Activated CD8-positive, alpha-beta memory T cell treated with anti-CD3 and anti-CD28 coated beads, Interleukin-2, amount 50 U/mL, for 24 hours (primary cell): ENCODE data around the gene RPUSD1.

Experiments used
- DNase-seq: peaks from one replicate; pipeline ENCODE4 v3.0.0-alpha.2; 2020; ENCODE audit errors: extremely low read depth

Gene RPUSD1

DNA sequence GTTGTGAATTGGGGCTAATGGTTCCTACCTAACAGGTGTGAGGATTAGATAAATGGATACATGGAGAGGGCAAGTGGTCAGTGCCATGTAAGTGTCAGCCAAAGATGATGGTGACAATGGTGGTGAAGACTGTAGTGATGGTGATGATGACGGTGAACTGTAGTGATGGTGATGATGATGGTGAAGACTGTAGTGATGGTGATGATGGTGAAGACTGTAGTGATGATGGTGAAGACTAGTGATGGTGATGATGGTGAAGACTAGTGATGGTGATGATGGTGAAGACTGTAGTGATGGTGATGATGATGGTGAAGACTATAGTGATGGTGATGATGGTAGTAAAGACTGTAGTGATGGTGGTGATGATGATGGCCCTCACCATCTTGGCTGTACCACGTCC, 30.4 kb upstream of the RPUSD1 start:
- DNase-seq = no peak

DNA sequence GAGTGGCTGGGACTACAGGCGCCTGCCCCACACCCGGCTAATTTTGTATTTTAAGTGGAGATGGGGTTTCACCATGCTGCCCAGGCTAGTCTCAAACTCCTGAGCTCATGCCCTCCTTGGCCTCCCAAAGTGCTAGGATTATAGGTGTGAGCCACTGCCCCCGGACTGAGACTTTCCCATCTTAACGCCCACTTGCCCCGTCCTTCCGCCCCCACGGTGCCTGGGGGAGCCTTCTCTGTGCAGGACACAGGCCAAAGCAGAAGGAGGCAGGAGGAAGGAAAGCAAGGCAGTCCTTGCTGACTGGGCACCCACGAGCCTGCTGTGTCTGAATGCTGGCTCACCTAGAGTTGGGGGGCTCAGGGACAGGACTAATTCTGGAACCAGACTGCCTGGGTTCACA, 30.0 kb upstream of the RPUSD1 start:
- no peak for DNase-seq

DNA sequence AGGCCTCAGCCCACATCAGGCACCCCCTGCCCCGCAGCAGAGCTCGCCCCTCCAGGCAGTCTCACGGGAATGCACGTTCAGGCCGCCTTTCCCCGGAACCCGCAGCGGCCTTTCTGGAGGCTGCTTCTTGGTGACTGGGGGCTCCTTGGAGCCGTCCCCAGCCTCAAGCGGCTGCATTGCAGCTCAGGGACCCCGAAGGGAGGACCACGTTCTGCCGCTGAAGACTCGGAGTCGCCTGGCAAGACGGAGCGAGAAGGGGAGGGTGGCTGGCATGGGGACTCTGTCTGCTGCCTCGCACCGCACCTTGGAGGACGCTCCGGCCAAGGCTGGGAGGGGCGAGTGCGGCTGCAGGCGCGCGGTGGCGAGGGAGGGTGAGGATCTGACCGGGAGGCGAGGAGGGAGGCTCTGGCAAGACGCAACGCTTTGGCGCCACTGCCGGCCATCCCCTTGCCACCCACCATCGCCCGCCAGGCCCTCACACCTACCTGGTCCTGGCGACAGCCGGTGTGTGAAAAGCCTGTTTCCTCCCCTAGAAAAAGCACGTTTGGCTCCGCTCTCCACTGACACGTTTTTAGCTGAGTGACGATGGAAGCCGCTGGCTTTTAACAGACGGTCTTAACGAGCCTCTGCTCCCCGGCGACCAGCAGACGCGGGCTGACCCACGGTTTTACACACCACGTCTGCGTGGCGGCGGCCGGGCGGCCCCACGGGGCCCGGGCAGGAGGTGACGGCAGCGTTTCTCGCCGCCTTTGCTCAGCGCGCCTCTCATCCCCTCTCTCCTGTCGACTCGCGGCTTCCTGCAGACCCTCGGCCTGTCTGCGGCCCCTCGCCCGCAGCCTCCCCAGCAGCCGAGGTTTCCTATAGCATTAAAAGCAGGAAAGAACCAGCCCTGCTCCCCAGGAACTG, 29.1 kb upstream of the RPUSD1 start:
- no peak for DNase-seq

DNA sequence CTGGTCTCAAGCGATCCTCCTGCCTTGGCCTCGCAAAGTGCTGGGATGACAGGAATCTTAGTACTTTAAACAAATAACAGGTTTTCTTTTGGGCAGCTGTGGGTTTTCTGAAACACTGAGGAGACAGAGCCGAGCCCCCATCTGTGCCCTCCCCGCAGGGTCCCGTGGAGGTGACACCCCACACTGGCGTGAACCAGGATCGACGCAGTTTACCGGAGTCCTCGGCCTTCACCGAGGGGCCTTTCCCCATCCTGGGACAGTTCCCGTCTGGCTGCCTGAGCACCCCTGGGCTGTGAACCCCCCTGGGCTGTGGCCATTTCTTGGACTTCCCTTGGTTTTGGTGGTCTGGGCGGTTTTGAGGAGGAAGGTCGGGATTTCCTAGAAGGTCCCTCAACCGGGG, 27.7 kb upstream of the RPUSD1 start:
- DNase-seq = no peak

DNA sequence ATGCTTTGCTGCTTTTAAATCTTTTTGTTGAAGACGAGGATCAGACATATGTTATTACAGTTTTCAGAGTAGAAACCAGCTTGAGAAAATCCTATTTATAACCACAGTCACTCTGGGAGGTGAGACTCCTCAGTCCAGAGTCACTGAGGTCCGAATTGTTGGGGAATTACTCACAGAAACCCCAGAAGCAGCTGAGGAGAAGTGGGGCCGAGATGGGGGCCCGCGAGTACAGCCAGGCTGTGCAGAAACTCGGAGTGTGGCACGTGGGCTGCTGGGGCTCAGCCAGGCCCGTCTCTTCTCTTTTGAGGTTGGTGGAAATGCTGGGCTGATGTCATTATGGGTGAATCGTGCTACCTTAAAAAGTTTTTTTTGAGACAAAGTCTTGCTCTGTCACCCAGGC, 26.8 kb upstream of the RPUSD1 start:
- DNase-seq = no peak

DNA sequence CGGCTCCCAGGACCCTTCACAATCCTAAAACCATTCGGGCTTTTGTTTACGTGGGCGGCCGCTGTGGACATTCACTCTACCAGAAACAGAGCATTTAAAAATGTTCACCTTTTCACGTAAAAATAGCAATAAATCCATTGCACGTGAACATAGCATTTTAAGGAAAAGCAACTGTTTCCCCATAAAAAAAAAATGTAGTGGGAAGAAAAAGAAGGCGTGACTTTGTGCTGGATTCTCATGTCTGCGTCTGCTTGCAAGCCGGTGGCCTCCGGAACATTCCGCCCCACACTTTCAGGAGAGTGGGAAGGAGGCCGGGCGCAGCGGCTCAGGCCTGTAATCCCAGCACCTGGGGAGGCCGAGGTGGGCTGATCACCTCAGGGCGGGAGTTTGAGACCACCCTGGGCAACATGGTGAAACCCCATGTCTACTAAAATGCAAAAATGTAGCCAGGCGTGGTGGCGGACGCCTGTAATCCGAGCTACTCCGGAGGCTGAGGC, 25.8 kb upstream of the RPUSD1 start:
- DNase-seq = no peak

DNA sequence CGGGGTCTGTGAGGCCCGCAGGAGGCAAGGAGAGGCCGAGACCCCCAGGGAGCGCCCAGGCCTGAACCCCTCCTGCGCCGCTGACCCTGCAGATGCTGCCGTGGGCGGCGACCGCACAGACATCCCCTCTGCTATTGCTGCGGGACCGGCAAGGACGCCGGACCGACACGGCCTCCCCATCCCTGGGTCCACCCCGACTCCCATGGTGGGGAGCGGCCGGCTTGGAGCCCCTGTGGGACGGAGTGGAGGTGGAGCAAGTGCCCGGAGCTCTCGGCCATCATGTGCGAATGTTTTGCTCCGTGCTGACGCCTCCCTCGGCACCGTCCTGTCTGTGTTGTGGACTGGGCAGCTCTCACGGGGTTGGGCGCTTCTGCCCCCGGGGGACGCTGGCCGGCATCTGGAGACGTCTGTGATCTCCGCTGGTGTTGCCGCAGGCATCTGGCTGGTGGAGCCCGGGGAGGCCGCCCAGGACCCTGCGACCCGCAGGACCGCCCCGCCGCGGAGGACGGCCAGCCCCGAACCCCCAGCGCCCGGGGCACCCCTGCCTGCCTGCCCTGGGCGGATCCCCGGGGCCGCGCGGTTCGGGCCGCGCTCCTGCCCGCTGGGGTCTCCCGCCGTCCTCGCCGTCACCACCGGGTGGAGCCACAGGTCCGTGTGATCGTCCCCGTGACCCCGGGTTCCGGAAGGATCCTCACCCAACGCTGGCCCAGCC, 25.2 kb upstream of the RPUSD1 start:
- no peak for DNase-seq

DNA sequence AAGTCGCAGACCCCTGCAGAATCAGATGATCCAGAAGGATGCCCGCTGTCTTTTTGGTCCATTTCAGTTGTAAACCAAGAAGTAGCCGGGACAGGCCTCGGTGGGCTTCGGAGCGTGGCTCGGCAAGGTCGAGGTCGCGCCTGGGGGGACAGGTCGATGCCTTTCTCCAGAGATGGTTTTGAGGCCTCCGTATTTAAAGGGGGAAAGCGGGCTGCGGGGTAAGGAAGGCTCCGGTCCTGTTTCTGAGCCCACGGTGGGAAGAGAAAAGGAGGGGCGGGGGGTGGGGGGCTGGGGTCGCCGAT, 19.9 kb upstream of the RPUSD1 start:
- DNase-seq = no peak

DNA sequence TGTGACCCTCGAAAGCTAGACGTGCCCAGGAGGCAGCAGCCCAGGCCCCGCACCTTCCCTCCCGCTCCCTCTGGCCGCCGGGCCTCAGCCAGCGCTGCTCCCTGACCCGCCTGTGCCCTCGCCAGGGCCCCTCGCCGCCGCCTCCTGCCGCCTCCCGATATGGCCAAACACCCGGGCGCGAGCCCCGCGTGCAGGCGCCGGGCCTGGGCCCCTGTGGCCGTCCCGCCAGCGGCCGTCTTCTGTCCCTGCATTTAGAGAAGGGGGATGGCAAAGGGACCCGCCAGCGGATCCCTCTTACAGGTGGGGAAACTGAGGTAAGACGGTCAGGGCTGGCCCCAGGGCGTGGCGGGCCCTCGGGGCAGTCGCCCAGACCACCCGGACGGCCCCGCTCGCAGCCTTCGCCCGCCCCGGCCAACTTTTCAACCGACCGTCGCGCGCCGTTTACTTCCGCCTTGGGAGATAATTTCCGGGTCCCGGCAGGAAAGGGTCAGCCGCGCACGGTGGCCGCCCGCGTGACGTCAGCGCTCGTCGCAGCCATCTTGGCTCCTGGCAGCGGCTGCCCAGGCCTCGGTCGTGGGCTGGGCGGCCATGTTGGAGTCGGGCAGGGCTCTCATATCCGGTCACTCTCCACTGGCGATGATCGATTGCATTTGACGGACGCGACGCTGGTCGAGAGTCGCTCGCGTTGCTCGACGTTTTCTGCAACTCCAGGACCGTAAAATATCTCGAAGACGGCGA, 19.3 kb upstream of the RPUSD1 start:
- peak; percentile 63 for DNase-seq

DNA sequence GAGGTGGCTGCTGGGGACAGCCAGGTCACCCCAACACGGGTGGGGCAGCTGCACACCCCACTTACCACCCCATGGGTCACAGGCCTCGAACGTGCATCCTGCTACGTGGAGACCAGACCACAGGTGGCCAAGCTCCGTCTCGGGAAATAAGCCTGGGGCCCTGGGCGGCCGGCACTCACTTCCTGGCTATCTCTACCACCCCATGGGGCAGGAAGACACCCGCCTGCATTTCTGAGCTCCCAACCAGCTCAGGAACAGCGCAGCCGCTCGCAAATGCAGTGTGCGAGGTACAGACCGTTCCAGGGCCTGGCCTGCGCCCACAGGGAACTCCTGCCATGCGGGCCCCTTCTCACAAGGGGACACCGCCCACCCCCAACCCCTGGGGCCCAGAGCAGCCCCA, 17.3 kb upstream of the RPUSD1 start:
- no peak for DNase-seq

DNA sequence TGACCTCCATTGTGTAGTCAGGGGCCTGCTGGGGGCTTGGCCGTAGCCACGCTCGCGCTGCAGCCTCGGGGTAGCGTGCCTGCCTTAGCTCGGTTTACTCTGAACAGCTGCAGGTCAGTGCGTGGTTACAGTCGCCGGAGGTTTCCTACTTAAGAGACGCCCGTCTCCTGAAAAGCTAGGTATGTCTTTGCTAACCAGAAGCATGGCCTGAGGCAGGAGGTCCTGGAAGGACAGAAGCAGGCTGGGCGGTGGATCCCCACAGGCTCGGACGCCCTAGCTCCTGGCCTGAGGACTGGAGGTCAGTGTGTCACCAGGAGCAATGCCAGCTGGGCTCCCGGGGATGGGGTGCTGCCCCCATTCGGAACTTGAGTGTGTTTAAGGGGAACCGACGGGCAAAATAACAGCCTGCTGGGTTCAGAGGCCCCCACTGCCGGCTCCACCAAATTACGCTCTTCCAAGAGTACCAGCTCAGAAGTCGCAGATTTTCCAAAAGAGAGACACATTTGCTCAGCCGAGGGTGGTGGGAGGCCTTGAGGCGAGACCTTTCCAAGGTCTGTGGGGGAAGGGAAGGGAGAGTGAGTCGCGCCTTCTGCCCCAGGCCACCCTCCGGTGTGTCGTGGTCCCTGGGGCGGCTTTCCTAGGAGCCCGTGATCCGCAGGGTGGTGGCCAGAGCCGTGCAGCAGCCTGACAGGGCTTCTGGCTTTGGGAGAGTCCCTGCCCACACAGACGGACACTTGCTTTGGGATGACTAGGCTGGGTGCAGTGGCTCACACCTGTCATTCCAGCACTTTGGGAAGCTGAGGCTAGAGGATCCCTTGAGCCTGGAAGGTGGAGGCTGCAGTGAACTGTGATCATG, 16.2 kb upstream of the RPUSD1 start:
- DNase-seq = no peak

DNA sequence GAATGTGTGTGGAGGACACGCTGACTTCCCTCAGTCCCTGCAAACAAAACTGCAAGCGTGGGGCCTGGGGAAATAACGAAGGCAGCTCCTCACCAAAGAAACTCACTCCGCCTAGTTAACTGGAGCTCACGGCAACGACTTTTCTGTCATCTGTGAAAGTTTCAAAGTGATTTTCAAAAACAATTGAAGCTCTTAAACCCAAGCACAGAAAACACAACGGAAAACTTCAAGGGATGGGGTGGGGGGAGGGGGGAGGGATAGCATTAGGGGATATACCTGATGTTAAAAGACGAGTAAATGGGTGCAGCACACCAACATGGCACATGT, 15.5 kb upstream of the RPUSD1 start:
- DNase-seq = no peak

DNA sequence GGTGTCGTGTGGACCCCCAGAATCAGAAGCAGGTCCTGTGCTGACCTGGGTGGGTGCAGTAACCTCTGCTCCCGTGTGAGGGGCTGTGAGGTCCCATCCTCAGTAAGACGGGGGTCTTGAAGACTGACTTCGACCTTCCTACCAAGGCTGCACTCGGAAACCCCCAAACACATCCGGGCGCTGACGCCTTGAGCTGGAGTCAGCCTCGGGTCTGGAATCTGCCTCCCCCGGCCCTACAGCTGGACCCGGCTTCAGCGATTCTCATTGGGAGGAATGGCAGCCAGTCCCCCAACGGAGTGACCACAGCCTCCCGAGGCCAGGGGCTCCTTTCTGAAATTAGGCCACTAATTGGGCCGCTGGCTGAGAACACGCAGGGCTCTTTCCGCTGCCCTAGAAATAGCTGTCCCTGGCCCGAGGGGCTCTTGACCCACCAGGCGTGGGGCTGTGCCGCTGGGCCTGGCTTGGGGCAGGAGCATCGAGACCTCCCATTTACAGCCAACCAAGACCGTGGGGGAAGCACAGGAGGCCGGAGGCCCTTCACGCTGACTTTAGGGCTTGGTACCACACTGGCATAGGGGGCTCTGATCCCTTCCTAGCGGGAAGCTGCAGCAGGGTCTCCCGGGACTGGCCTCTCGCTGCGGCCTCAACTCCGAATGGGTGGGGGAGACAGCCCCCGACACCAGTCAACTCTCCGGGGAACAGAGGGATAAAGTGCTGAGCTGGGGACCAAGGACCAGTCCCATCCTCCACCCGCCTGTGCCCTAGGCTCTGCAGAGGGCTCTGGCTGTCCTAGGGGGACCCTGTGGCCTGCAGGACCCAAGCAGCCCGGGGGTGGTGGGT, 15.0 kb upstream of the RPUSD1 start:
- no peak for DNase-seq

DNA sequence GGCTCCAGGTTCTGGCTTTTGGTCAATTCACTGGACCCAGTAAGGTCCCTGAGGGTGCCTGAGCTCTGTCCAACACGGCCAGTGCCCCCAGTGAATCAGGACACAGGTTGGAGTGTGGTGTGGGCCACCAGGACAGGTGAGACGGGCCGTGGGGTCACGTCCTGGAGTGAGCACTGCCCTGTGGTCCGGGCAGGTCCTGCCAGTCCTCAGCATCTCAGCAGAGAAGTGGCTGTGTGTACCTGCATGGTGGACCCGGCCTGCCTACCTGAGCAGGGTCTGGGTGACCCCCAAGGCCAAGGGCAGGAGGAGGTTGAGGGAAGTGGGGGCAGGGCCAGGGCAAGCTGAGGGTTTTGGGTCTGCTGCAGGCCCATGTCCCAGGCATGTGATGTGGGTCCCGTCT, 14.3 kb upstream of the RPUSD1 start:
- no peak for DNase-seq

DNA sequence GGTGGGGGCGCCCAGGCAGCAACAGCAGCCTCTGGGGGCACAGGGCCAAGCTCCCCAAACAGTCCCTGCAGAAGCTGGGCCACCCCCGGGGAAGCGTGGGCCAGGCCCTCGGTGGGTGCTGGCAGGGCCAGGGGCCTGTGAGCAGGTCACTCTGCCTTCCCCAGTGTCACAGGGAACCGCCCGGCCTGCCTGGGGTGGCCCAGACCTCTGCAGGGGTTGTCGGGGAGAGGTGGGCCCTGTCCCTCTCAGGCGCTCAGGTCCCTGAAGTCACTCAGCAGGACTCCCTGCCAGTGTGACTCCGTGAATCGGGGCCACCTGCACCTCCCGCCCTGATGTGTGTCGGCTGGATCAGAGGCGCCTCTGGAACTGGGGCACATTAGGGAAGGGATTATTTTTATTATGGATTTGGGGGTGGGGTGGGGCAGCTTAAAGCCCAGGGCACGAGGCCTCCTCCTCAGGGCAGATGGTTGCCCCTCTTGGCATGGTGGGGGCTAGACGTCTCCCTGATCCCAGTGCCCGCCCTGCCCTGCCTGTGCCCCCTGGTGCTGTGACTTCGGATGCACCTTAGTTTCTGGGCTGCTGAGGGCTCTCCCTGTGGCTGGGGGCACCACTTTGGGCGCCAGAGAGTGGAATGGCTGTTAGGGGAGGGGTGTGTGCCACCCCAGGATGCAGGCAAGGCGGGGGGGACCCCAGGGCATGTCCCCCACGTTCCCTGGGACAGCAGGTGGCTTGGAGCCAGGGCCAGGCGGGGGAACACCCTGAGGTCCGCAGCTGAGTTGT, 13.6 kb upstream of the RPUSD1 start:
- DNase-seq = no peak

DNA sequence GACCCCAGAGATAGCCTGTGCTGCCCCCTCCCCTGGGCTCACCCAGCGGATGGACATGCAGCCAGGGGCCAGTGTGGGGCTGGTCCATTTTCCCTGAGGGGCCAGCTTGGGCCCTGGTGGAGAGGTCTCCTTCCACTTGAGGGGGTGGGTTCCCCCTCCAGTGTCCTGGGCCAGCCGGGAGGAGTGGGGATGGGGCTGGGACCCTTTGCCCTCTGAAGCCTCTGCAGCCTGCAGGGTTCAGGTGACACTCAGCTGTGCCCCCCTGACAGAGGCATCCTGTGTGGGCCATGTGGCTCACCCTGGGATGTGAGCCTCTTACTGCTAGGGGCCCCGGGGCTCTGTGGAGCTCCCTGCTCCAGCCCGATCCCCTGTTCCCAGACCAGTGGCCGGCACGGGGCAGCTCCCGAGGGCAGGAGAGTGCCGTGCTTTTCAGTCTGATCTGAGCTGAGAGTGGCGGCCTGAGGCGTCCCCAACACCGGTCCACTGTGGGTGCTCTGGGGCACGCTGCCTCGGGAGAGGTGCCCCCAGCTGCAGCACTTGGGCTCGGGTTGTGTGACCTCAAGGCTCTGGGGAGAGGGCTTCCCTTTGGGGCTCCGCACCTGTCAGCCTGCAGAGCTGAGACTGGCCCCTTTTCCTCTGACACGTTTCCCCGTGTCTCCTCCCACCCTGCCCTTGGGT, 12.8 kb upstream of the RPUSD1 start:
- DNase-seq = no peak

DNA sequence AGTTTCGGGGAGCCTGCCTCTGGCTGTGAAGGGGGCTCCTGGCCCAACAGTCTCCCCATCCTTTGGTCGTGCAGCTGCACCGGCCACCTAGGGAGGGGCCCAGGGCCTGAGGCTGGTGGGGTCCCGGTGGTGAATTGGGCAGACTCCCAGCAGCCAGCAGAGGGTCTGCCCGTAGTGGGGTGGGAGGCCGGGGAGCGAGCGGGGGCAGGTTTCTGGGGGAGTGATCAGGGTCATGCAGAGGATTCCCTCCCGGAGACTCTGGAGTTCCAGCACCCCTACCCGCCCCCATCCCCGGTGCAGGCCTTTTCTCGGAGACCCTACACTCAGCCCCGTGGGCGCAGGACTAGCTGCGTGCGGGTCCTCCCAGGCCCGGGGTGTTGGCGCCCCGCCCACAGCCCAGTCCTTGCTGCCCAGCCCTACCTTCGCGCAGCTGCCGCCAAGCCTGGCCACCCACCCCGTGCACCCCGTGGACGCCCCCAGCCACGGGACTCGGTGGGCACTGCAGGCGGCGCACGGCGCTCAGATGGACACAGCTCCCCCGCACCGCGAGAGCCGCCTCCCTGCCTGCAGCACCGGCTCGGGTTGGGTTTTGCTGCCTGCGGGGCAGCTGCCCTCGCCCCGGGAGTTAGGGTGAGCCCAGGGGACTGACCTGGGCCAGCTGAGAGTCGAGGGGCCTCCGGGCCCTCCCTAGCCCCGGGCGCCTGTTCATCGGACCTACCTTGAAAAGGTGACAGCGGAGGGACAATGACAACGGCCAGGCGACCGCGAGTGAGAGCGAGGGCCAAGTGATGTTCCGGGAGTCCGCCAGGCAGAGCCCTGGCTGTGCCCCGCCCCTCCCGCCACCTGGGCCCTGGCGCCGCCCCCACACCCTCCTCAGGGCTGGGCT, 12.0 kb upstream of the RPUSD1 start, which contains the start of gene GNG13:
Gene GNG13 (minus strand): TSS at position 787 of the 886 bp plus-strand sequence. CDS start 1,657 bp downstream, outside the sequence.
- DNase-seq = no peak
